ENCODE results near the gene DENND6B.

DENND6B gene

GRCh38 chr22:50286701-50287318 is 40.0 kb downstream of the DENND6B start:
- TF ChIP-seq CREB1 (IDR thresholded peaks at IDR 0.05; ENCODE audit: low read depth): no peak
- no peak for TF ChIP-seq EGR1 (IDR thresholded peaks at IDR 0.05)
- TF ChIP-seq USF1 (IDR thresholded peaks at IDR 0.05): no peak
- no peak for TF ChIP-seq EP300 (IDR thresholded peaks at IDR 0.05; ENCODE audit: borderline replicate concordance)
- TF ChIP-seq TEAD4 (IDR thresholded peaks at IDR 0.05): no peak
- no peak for TF ChIP-seq FOXM1 (IDR thresholded peaks at IDR 0.05; ENCODE audit: borderline replicate concordance, low read depth)
- no peak for TF ChIP-seq TAF1 (IDR thresholded peaks at IDR 0.05; ENCODE audit: low read depth)
- no peak for TF ChIP-seq MAX (IDR thresholded peaks at IDR 0.05)
- no peak for TF ChIP-seq YY1 (IDR thresholded peaks at IDR 0.05; ENCODE audit: low read depth)
- no peak for TF ChIP-seq TCF12 (IDR thresholded peaks at IDR 0.05; ENCODE audit: low read depth)
- TF ChIP-seq NFIC (IDR thresholded peaks at IDR 0.05): no peak
- TF ChIP-seq RAD21 (IDR thresholded peaks at IDR 0.05; ENCODE audit: low read depth): no peak
- no peak for TF ChIP-seq REST (IDR thresholded peaks at IDR 0.05; ENCODE audit: low read depth)
- TF ChIP-seq CEBPB (IDR thresholded peaks at IDR 0.05): no peak
- TF ChIP-seq ZBTB7A (IDR thresholded peaks at IDR 0.05; ENCODE audit: low read depth): no peak

GRCh38 chr22:50286275-50286674 is 40.5 kb downstream of the DENND6B start:
- no peak for TF ChIP-seq REST (IDR thresholded peaks at IDR 0.05; ENCODE audit: low read depth)
- no peak for TF ChIP-seq RAD21 (IDR thresholded peaks at IDR 0.05; ENCODE audit: low read depth)
- no peak for TF ChIP-seq TCF12 (IDR thresholded peaks at IDR 0.05; ENCODE audit: low read depth)
- TF ChIP-seq YY1 (IDR thresholded peaks at IDR 0.05; ENCODE audit: low read depth): no peak
- TF ChIP-seq ZBTB7A (IDR thresholded peaks at IDR 0.05; ENCODE audit: low read depth): no peak
- no peak for TF ChIP-seq NFIC (IDR thresholded peaks at IDR 0.05)
- no peak for TF ChIP-seq MAX (IDR thresholded peaks at IDR 0.05)
- TF ChIP-seq CREB1 (IDR thresholded peaks at IDR 0.05; ENCODE audit: low read depth): no peak
- TF ChIP-seq TEAD4 (IDR thresholded peaks at IDR 0.05): no peak

GRCh38 chr22:50285568-50286229 is 41.1 kb downstream of the DENND6B start:
- TF ChIP-seq RAD21 (IDR thresholded peaks at IDR 0.05; ENCODE audit: low read depth): no peak
- TF ChIP-seq TCF12 (IDR thresholded peaks at IDR 0.05; ENCODE audit: low read depth): no peak
- TF ChIP-seq TEAD4 (IDR thresholded peaks at IDR 0.05): no peak
- TF ChIP-seq FOXM1 (IDR thresholded peaks at IDR 0.05; ENCODE audit: borderline replicate concordance, low read depth): no peak
- no peak for TF ChIP-seq NFIC (IDR thresholded peaks at IDR 0.05)
- no peak for TF ChIP-seq MAX (IDR thresholded peaks at IDR 0.05)
- TF ChIP-seq EP300 (IDR thresholded peaks at IDR 0.05; ENCODE audit: borderline replicate concordance): no peak
- TF ChIP-seq EGR1 (IDR thresholded peaks at IDR 0.05): no peak

GRCh38 chr22:50284479-50284878 is 42.3 kb downstream of the DENND6B start:
- no peak for TF ChIP-seq CEBPB (IDR thresholded peaks at IDR 0.05)
- peak; percentile 54 for TF ChIP-seq REST (IDR thresholded peaks at IDR 0.05; ENCODE audit: low read depth)

GRCh38 chr22:50283821-50284220 is 43.0 kb downstream of the DENND6B start:
- TF ChIP-seq CEBPB (IDR thresholded peaks at IDR 0.05): no peak
- no peak for TF ChIP-seq RAD21 (IDR thresholded peaks at IDR 0.05; ENCODE audit: low read depth)
- TF ChIP-seq NFIC (IDR thresholded peaks at IDR 0.05): no peak
- TF ChIP-seq EGR1 (IDR thresholded peaks at IDR 0.05): no peak
- no peak for TF ChIP-seq EP300 (IDR thresholded peaks at IDR 0.05; ENCODE audit: borderline replicate concordance)
- no peak for TF ChIP-seq ZBTB7A (IDR thresholded peaks at IDR 0.05; ENCODE audit: low read depth)
- TF ChIP-seq YY1 (IDR thresholded peaks at IDR 0.05; ENCODE audit: low read depth): no peak

Measured in Ishikawa (cell line).